Activated CD8-positive, alpha-beta memory T cell treated with anti-CD3 and anti-CD28 coated beads for 24 hours (primary cell): ENCODE results near the gene KRT36.
A peak's percentile ranks its signal among the peaks of the same experiment; 100 is the strongest.

Experiments used
- DNase-seq: peaks from one replicate; pipeline ENCODE4 v3.0.0-alpha.2; 2020

KRT36 gene

DNA sequence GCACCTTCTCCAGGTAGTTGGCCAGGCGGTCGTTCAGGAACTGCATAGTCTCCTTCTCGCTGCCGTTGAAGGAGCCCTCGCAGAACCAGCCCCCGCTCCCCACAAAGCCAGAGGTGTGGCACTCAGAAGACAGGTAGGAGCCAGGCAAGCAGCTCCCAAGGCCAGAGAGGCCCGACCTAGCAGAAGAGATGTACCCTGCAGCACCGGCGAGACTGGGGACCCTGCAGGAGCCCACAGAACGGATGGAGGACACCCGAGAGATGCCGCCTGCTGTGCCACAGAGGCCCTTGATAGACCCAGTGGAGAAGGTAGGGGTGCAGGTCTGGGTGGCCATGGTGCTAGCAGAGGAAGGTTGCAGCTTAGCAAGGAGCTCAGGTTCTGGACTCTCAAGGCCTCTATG, at the start of gene KRT36:
TSS of gene KRT36 (minus strand) at position 380 of the 400 bp plus-strand sequence. CDS start at position 334, 46 bp downstream.
- DNase-seq: no peak

DNA sequence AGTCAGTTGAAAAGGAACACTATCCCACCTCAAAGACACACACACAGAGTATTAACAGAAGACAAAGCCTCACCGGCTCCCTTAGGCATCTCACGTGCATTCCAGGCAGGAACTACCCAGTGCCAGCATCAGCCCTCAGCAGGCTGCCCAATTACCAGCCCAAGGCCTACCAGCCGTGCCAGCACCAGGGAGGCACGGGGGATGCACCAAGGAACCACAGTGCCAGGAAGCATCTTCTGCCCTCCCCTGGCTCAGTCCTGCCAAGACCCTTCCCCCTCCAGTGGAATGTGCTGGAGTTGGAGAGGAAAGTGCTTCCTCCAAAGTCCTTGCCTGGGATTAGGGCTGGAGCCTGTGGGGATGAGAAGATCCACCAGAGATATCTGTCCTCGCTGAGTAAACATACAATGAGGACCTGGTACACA, 49.4 kb upstream of the KRT36 start:
- DNase-seq: no peak

- DNase-seq: no peak
Observed at GRCh38 chr17:41538565-41538991, 48.9 kb upstream of the KRT36 start.

- no peak for DNase-seq
Observed at GRCh38 chr17:41537990-41538389, 48.3 kb upstream of the KRT36 start.

- no peak for DNase-seq
Observed at GRCh38 chr17:41537614-41537954, 47.9 kb upstream of the KRT36 start.

DNA sequence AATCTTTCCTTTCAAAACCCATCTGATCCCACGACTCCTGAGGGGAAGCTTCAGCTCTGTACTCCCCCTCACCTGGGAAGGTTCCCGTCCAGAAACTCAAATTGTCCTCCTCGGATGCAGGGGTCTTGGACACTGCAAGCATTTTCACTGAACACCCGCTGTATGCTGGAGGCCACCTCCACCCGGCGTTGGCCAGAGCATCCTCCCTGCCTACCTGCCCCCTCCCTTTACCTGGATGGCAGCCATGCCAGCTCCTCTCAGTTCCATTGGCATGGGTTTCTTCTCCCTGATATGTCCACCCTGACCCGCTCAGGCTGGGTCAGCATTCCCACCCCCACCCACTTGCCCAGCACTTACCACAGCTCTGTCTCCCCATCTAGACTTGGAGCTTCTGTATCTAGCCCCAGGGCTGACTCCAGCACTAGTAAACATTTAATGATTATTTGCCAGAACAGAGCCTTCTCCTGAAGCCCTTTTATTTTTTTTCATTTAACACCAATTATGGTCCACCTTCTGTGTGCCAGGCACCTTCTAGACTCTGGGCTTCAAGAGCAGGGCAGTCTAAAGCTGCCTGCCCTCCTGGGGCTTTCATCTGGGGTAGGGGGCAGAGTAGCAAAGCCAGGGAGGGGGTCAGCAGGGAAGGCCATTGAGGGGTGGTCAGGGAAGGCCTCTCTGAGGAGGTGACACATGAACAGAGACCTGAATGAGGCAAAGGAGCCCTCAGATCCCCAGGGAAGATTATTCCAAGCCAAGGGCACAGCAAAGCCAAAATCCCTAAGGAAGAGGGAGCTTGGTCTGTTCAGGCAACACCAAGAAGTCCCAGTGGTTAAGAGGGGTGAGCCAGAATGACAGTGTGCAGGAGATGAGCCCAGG, 47.3 kb upstream of the KRT36 start:
- DNase-seq: no peak

- no peak for DNase-seq
Observed at GRCh38 chr17:41535764-41536481, 46.2 kb upstream of the KRT36 start.

- DNase-seq: no peak
Observed at GRCh38 chr17:41534899-41535546, 45.3 kb upstream of the KRT36 start.

- no peak for DNase-seq
Observed at GRCh38 chr17:41533613-41534012, 43.9 kb upstream of the KRT36 start.

DNA sequence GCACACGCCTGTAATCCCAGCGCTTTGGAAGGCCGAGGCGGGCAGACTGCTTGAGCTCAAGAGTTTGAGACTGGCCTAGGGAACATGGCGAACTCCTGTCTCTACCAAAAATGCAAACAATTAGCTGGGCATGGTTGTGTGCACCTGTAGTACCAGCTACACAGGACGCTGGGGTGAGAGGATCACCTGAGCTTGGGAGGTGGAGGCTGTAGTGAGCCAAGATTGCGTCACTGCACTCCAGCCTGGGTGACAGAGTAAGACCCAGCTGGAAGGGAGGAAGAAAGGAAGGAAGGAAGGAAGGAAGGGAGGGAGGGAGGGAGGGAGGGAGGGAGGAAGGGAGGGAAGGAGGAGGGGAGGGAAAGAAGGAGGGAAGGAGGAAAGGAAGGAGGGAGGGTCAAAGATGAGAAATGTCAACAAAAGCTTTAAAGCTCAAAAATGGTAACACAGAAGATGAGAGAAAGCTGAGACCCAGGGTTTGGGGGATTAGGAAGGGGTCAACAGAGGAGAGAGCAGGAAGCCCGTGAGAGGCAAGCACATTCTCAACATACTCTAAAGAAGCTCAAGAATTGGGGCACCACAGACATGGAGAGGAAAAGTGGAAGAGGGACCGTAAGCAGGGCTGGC, 43.3 kb upstream of the KRT36 start:
- no peak for DNase-seq

DNA sequence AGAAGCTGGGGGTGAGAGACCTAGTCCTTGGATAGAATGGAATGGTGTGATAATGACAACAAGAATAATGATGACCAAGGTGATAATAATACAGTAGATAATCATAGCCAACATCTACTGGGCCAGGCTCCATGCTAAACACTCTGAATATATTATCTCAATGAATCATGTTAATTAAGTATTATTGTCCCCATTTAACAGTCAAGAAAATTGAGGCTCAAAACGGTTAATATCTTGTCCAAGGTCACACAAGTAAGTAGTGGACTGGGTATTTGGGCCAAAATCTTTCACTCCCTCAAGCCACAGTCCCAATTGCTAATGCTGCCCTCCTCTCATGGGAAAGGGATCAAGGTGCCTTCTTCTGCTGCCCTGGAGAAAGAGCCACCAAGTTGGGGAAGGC, 42.3 kb upstream of the KRT36 start:
- no peak for DNase-seq

- no peak for DNase-seq
Observed at GRCh38 chr17:41530062-41531048, 40.6 kb upstream of the KRT36 start.

DNA sequence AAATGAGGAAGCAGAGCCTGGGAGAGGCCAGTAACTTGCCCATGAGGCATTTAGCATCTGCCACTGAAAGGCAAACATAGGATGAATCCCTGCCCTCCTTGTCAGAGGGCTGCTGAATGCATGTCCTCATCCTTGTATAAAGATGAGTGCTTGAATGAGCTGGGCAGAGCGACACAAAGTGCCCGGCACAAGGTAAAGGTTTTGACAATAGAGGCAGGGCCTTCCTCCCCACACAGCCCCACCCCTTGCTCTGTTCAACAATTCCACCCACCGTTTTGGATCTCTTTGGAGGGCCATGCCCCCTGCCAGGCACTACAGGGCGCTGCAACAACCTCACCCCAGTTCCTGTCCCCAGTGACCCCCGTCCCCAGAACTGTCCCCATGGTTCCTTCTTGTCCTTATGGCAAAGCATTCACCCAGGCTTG, 39.8 kb upstream of the KRT36 start:
- DNase-seq: no peak

DNA sequence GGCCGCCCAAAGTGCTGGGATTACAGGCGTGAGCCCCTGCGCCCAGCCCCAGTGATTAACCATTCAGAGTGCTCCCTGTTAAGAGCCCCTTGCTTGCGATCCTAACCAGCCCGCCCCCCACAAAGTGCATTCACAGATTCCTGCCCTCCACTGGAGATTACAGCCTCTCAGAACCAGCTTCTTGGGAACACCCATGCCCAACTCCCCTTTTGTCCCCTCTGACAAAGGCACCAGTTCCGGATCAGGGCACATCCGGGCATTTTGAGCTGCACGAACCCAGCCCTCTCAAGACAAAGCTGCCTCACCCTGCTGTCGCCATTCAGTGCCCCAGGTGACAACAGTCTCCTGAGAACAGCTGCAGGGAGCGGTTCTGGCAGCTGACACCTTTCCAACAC, 39.2 kb upstream of the KRT36 start:
- no peak for DNase-seq

DNA sequence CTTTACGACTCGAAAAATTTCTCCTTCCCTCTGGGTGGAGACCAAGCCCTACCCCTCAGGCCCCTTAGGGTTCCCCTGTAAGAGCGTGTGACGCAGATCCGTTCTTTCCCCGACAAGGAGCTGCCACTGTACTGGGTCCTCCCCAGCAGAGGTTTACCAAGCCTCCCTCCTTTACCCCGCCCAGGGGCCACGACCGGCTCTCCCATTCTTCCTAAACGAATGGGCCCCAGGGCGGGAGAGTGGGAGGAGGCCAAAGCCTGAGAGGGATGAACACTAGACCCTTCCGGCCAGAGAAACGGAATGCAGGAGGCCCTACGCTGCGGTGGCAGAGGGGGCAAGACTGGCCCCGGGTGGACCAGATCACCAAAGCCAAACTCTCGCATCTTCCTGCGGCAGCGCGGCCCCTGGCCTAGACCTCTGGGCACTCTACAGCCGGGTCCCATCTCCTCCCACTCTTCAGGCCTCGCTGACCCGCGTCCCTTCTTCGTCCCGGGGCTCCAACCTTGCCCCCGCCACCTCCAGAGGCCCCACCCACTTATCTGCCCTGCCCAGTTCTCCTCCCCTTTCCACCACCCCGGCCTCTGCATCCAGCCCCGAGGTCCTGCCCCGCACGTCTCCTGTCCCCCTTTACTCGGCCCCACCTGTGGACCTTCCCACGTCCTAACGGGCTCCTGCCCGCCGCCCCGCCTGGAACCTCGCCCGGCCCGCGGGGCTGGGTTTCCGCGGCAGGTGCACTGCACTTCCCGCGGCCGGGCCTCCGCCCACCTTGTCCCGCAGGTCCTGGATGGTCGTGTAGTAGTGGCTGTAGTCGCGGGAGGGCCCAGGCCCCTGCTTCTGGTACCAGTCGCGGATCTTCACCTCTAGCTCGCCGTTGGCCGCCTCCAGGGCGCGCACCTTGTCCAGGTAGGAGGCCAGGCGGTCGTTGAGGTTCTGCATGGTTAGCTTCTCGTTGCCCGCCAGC, 37.6 kb upstream of the KRT36 start:
- DNase-seq: peak; percentile 58

DNA sequence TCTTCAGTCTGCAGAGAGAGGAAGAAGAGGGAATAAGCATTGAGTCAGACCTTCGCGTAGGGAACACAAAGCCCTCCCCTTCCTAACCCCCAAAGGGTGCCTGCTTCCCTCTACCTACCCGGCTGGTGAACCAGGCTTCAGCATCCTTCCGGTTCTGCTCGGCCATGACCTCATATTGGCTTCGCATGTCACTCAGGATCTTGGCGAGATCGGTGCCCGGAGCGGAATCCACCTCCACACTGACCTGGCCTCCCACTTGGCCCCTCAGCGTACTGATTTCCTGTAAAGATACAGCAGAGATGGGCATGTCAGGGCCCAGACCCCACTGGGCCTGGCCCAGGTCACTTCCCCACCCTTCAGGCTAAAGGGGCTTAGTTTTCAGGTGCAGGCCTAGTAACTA, 34.6 kb upstream of the KRT36 start:
- no peak for DNase-seq

GRCh38 chr17:41523787-41524186, 34.1 kb upstream of the KRT36 start:
- no peak for DNase-seq

GRCh38 chr17:41523225-41523593, 33.5 kb upstream of the KRT36 start:
- DNase-seq: no peak

DNA sequence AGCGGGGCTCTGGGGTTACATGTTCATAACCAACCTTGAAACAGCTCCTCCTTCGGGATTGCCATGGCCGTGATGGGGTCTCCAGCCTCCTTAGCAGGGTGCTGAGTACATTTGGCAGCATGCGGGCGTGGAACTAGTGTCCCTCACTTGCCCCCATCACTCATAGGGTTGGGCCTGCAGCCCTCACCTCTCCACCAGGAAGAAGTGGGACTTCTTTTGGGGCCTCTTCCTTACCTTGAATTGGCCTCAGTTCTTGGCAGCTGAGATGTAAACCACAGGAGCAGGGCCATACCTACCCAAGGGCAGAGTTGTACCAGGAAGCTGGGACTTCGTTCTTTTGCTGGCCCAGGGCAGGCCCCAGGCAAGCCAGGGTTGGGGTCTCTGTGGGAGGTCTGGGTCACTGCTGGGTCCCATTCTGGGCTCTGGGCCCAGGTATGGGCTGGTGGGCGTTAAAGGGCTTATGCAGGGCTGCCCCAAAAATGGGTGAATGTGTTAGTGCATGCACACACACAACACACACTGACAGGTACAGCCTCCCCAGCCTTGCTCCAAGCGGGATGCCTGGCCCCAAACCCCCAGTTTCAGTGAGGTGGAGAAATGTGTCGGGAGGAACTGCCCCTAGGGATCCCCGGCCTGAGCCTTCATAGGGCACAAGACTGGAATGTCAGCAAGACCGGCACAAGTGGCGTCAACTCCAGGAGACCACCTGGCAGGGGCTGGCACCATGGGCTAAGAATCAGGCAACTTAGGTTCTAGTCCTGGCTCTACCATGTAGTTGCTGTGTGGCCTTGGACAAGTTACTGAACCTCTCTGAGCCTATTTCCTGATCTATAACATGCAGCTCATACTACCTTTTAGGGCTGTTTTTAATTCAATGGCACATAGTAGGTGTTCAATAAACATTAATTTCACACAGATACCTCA, 32.9 kb upstream of the KRT36 start:
- no peak for DNase-seq
